NCI-H345 (cell line): ENCODE measurements around the gene GPR101.

Experiments used
- DNase-seq: peaks from one replicate; lab custom pipeline; 2025; lab: John Stamatoyannopoulos, UW

The GPR101 gene, protein sequence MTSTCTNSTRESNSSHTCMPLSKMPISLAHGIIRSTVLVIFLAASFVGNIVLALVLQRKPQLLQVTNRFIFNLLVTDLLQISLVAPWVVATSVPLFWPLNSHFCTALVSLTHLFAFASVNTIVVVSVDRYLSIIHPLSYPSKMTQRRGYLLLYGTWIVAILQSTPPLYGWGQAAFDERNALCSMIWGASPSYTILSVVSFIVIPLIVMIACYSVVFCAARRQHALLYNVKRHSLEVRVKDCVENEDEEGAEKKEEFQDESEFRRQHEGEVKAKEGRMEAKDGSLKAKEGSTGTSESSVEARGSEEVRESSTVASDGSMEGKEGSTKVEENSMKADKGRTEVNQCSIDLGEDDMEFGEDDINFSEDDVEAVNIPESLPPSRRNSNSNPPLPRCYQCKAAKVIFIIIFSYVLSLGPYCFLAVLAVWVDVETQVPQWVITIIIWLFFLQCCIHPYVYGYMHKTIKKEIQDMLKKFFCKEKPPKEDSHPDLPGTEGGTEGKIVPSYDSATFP

DNA sequence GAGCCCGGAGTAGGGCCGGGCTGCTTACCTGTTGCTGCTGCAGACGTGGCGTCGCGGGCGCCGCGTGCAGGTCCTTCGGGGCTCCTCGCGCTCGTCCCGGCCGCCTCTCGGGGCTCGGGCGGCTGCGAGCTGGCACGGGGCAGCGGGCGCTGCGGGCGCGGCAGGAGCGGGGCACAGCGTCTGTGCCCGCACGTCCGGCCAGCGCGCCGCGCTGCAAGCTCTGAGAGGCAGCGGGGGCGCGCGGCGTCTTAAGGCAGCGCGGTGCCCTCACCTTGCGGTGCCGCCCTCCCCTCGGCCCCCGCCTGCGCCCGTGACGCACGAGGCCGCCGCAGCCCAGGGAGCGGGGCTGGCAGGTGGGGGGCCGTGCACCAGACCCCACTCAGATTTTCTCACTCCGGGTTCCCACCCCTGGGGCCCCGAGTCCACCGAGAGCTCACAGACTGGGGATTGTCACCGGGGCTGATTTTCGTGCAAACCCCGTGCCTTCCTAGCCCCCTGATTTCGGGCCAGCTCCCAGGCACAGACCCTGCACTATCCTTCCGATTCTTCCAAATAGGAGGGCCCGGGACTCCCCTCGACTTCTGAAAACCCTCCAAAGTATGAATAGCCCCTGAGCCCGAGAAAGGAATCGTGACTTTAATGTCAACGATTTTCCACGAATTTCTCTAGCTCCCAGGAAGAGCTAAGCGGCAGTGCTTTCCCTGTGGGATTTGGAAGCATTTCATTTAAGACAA is at the start of gene GPR101:
Gene GPR101 (minus strand): TSS at position 222 of the 734 bp plus-strand sequence. CDS start 2,321 bp downstream, outside the sequence.
- DNase-seq = no peak

DNA sequence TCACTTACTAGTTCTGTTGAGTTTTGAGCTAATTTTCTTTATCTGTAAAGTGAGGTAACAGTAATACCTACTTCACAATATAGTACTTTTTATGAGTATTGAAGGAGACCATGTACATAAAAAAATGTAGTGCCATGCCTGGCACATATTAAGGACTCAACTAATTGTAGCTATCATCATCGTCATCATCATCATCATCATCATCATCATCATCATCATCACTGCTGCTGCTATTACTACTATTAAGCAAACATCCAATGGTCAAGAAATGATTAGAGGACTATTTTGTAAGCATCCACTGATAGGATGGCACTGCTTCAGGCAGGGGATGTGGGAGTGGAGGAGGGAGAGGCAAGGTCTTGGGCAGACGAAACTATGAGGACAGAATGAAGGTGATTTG is 47.4 kb upstream of the GPR101 start:
- DNase-seq = no peak

DNA sequence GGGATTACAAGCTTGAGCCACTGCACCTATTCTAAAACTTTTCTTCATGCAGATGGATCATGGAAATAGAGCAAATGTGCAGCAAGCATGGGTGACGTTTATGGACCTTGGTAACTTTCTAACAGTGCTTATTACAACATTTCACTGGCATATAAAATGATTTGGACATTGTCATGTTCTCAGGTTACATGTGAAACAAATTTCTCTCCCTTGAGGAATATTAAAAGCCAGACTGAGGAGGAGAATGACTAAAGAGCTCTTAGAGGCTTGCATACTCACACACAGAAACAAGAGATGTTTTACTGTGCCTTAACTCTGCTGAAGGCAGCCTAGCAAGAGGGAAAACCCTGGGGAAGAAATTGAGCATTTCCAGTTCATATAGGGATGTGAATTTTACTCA is 38.6 kb upstream of the GPR101 start:
- no peak for DNase-seq

DNA sequence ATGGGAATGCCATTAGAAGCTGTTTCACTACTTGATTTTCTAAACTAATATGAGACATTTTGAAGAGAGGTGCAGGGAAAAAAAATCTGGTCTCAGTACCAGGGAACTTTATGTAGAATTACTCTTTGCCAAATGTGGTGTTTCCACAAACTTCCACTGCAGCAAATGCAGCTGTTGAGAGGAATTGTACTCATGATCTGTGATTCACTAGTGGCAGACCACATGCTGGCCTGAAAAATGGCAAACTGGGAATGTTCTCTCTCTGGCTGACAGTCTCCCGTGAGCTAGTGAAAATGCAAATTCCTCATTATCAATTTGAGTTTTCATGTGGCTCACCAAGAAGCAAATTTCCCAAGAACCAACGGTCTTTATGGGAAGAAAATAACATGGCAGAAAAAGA is 37.8 kb upstream of the GPR101 start:
- no peak for DNase-seq

DNA sequence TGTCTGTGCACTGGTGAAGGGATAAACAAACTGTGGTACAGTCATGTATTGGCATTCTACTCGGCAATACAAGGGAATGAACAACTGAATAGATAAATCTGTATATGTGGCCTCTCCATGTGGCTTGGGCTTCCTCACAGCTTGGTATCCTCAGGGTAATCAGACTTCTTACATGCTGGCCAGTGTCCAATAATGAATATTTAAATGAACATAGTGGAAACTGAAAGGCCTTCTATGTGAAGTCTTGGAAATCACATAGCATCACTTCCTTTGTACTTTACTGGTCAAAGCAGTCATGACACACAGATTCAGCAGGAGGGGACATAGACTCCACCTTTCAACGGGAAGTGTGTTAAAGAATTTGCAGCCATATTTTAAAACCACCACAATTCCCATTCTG is 33.4 kb upstream of the GPR101 start:
- DNase-seq = no peak

DNA sequence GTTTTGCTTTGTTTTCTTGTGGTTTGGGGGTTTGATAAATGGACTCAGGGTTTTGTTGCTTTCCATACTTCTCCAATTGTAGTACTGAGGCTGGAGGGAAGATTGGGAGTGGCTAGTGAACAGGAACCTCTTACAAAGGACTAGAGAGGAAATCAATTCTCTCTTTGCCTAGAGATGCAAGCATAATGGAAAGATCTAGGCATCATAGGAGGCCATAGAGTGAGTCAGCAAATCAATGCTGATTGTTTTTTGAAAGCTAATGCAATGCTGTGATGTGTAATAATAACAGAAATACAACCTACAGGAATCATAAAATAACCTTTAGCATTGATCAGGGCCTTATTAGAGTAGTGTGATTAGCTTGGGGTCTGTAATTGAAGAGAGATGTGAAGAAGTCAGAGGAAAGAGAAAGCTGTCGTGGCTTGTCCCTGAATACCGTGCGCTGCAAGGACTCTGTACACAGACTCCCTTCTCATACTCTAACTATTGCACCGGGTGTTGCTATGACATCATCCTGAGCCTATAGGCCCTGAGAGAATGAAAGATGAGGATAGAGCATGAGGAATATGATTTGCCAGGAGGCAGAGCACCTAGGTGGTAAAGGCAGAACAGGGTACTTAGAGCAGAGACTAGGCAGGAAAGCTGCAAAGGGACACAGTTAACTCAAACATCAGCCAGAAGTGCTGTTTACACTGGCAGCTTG is 29.3 kb upstream of the GPR101 start:
- peak; percentile 67 for DNase-seq

DNA sequence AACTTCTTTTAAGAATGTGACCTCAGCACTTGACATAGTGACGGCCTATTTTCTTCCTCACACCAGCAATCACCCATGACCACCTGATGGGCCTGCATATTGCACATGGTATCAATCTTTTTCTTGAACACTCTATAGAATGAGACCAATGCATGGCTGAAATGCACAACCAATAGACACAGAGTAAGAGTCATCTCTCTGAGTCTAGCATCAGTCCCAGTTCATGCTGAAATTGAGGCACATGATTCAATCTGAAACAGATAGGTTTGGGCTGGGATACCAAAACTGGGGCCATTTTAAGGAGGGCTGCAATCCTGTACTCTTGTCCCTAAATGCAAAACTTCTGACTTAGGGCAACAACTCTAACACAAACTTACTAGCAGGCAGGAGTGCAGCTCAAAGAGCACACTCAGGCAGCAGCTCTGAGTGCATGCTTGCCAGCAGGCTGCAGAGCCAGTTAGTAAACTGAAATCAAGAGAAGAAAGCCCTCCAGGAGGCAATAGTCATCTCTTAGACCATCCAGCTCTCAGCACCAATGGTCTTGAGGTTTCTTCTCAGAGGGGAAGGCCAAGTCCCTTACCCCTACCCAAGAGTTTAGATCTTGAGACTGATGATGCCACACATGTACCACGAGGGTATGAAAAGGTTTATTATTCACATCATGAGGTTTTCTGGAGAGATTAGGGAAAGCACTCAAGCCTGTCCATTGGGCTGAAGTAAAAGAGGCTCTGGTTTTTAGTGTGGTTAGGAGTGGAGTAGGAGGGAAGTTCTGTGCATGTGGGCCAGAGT is 24.7 kb upstream of the GPR101 start:
- DNase-seq = no peak

DNA sequence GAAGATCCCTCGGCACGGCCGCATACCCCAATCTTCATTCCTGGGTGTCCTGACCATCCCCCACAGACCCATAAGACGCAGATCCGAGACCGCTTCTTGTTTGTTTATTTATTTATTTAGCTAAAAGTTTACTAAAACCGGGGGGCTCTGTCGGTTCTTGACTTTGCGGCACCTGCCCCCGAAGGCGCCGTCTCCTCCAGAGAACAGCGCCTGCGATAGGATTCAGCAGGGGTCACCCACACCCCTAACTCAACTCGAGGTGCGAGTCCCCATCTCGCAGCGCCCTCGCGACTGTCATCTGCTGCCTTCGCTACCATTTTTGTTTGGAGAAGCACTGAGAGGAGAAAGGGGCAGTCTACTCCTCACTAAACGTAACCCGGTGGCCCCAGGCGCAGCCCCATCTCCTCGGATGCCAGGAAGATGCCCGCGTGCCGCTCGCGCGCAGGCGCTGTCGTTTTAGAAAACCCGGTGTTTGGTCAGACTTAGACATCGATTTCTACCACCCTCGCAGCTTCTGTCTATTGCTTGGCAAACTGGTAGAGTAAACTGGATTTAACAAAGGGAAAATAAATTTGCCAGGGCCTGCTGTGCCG is 18.9 kb upstream of the GPR101 start:
- DNase-seq = peak; percentile 37

DNA sequence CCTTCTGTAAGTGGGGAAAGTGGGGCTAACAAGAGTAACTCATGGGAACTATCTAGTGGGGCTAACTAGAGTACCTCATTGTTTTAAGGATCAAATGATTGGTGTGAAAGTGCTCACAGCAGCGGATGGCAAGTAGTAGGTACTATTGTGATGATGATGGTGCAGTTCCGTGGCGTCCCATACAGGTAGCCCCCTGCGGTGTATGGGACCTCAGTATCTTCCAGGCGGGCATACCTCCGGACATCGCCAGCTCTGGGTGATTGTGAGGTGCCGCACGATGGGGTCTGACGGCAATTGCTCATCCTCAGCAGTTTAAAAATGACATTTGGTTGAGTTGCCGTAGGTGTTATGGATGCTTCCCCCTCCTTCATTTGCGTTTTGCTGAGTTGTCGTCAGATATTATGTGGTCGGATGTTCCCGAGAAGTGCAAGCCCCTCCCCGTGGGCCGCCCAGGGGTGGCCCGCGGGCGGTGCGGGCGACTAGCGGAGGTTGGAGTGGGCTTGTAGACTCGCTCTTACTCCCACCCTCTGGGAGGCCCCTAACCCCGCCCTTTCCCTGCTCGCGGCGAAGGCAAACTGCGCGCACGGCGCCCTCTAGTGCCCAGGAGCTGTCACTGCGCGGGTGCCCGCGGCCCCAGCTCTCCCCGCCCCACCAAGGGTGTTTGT is 18.3 kb upstream of the GPR101 start:
- DNase-seq = peak; percentile 81

DNA sequence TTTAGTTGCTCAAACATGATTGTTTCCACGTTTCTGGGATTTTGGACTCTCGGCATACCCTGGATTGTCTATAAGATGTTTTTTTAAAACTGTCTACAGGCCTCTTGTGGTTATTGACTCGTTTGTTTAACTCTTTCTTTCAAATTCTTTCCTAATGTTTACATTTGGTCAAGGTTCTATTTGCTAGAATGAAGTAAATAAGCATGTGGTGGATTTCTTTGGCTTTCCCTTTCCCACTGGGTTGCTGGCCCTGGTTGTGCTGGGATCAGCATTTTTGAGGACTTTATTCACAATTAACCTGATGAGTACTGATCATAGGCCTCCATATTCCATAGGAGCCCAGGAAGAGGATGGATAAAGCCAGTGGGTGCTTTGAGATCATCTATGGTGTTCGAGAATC is 11.1 kb upstream of the GPR101 start:
- no peak for DNase-seq

DNA sequence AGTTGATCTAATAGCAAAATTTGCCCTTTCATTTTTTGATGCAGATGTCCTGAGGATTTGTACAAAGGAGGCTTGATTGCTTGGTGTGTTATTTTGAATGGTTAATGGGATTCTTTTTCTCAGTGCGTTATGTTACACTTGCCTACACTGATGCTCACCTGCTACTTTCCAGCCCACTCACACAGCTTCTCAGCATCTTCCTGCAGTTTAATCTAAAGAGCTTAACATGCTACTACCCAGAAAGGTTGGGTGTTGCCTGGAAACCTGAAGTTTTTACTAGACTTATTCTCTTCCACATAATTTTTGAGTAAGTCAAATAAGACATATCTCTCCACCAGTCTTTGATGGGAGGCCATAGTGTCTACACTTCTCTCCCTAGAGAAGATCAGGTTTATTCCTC is 9.9 kb upstream of the GPR101 start:
- DNase-seq = no peak

DNA sequence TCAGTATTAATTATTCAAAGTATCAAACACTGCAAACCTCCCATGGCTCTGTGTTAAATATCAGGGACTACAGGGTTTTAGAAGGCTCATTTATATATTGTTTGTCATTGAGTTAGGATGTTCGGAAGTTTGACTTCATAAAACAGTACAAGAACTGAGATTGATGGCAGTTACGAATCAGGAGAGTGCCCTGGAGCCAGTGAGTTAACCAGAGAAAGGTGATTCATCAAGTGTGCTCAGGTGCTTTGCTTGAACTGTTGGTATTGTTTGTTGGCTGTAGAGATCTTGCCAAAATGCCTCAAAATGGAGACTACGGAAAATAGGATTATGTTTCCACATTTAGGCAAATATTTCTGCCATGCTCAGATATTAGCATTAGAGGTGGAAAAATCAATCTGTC is 7.5 kb upstream of the GPR101 start:
- DNase-seq = no peak

DNA sequence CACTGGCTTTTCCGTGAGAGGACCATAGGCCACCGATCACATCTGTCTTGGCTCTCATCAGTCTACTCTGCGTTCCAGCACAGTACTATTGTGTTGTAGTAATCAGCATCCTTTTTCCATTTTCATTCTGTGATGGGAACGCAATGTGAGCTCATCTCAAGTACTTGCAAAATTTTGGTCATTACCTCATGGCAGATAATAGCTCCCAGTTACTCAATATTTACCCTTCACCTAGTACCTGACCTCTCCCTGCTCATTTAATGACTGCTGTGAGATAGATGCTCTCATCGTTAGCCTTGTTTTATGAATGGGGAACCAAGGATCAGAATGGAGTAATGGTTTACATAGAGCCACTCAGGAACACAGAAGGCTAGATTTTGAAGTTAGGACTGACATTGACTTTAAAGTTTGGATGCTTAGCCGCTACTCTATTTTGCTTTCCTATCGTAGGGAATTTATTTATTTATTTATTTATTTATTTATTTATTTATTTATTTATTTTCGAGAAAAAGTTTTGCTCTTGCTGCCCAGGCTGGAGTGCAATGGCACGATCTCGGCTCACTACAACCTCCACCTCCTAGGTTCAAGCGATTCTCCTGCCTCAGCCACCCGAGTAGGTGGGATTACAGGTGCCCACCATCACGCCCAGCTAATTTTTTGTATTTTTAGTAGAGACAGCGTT is 6.5 kb upstream of the GPR101 start:
- no peak for DNase-seq

DNA sequence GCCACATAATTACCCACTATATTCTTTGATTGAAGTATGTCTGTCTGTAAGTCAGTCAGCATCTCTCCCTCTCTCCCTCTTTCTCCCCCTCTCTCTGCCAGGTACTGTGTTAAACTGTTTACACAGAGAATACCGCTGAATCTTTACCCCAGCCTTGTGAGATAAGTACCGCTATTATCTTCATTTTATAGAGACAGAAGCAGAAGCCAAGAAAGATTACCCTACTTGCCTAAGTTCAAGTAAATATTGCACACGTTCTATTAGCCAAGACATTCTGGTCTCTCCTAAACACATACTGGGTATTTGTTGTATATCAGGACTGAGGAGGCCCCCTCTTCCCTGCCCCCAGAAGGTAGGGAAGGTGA is 695 bp upstream of the GPR101 start:
- DNase-seq = no peak

DNA sequence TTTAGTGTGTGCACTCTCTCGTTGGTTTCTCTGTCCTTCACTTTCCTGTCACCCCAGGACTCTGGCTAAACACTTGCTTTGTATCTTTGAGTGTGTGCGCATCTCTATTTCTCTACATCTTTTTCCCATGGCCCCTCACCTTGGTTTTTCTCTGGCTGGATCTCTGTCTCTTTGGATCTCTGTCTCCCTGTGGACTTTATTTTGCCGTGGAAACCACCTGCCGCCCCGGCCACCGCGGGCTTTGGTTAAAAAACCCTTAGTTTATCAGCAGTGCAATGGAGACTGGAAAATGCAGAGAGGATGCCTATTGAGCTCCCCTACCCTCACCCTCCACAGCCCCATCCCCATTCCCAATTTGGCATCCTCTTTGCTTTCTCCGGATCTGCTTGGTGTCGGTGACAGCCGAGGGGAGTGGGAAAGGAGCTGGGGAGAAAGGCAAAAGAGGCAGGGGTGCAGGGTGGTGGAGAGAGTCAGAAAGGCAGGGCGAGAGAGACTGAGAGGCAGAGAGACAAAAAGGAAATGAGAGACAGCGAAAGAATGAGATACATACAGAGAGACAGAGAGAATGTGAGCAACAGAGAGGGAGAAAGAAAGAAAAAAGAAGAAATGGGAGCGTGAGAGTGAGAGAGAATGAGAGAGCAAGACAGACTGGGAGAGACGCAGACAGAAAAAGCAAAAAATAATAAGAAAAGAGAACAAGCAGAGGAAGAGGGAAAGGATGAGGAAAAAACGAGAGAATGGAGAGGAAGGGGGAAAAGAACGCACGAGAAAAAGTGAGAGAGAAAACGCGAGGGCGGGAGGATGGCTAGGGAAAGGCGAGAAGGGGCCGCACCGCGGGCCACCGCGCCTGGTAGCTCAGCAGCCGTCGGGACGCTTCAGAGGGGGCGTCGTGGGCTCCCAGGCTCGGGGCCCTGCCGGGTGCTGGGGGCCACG is 688 bp downstream of the GPR101 start:
- no peak for DNase-seq

DNA sequence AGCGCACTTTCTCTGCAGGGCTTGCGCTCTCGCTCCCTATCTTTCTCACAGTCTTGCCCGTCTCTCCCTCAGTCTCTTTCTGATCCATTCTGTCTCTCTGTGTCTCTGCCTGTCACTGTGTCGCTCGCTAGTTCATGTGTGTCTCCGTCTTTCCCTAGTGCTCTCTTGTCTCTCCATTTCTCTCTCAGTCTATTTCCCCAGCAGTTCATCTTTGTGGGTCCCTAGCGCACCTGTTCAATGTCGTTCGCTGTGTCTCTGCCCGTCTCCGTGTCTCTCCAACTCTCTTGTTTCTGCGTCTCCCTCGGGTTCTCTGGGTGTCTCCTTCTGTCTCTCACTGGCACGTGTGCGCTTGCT is 1.5 kb downstream of the GPR101 start:
- DNase-seq = no peak

DNA sequence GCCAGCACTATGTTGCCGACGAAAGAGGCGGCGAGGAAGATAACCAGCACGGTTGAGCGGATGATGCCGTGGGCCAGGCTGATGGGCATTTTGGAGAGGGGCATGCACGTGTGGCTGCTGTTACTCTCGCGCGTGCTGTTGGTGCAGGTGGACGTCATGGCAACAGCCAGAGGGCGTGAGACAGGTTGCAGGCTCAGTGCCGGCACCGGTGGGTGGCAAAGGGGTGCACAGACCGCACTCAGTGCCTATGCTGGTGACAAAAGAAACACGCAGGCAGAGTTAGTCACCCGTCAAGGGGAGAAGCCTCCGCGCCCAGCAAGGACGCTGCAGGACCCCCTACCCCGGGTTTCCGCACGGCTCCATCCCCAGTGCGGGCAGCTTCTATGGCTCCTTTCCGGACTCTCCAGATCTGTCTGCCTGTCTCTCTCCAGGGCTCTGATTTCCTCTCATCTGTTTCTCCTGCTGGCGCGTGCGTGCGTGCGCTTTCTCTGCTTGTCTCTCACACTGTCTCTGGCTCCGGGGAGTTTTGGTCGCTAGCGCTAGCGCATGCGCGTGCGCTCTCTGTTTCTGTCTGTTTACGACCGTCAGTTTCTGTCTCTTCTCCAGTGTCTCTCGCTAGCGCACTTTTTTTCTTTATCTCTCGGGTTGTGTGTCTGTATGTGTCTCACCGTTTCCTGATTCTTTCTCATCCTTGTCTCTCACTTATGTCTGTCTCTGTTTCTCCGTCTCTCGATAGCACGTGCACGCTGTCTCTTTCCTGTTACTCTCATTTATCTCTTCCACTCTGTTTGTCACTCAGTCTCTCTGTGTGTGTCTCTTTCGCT is 2.1 kb downstream of the GPR101 start:
- DNase-seq = peak; percentile 33

DNA sequence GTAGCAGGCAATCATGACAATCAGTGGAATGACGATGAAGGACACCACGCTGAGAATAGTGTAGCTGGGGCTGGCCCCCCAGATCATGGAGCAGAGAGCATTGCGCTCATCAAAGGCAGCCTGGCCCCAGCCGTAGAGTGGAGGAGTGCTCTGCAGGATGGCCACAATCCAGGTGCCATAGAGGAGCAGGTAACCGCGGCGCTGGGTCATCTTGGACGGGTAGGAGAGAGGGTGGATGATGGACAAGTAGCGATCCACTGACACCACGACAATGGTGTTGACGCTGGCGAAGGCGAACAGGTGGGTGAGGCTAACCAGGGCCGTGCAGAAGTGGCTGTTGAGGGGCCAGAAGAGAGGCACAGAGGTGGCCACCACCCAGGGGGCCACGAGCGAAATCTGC is 2.8 kb downstream of the GPR101 start:
- no peak for DNase-seq
